ENCODE data around the gene RHOT2.
A peak's percentile ranks its signal among the peaks of the same experiment; 100 is the strongest.
"Not testable (repeated sequence)": the region's sequence is repeated elsewhere in the genome, so short reads cannot be mapped to it uniquely, and the experiment has no call there.

RHOT2 gene

GRCh38 chr16:711548-712320 is 43.8 kb downstream of the RHOT2 start:
- Histone ChIP-seq H4K91ac (ENCODE audit: low read length) (no peak overlapping the region), H2AK5ac (ENCODE audit: low read length, severe bottlenecking) (no peak overlapping the region), H3K36me3 (ENCODE audit: control insufficient read depth in 1 of 2, insufficient read depth in 2 of 2, low read depth in 1 of 2, low read length in 2 of 2) (peaks cover 0 to 4% of the 10 kb centered on the region in 2 experiments), H3K4me2 (ENCODE audit: low read length, poor library complexity, severe bottlenecking) (no peak overlapping the region), H2BK15ac (ENCODE audit: low read depth, poor library complexity, severe bottlenecking) (peak overlapping the region; percentile 49), H4K8ac (ENCODE audit: low read length) (no peak overlapping the region), H3K4ac (ENCODE audit: low read depth in 1 of 2, low read length in 2 of 2) (no peak overlapping the region), H3K27me3 (ENCODE audit: control insufficient read depth in 1 of 2, insufficient read depth in 1 of 2, low read length in 2 of 2) (peaks cover 36 to 47% of the 10 kb centered on the region in 2 experiments), H3K4me3 (ENCODE audit: insufficient read depth in 1 of 2, low read depth in 1 of 2, low read length in 2 of 2) (no peak overlapping the region), H3K4me1 (ENCODE audit: control insufficient read depth, insufficient read depth, low read depth, low read length) (peaks cover 51% of the 10 kb centered on the region), H3K79me1 (replicated peaks; ENCODE audit: low read length, poor library complexity, severe bottlenecking) (peaks cover 9% of the 10 kb centered on the region), H3K27ac (ENCODE audit: low read length, poor library complexity, severe bottlenecking) (no peak overlapping the region), H2BK12ac (ENCODE audit: low read length in 2 of 2) (peak overlapping the region in 1 of 2 experiments; percentile 57), H3K9me3 (ENCODE audit: control insufficient read depth, low read length) (no peaks in the 10 kb centered on the region), H2BK5ac (ENCODE audit: low read depth, low read length, poor library complexity, severe bottlenecking) (no peak overlapping the region), H2BK120ac (ENCODE audit: low read depth, low read length) (no peak overlapping the region), H3K23ac (ENCODE audit: low read length in 2 of 2) (no peak overlapping the region), H3K18ac (ENCODE audit: low read depth in 1 of 2, low read length in 2 of 2) (peak overlapping the region in 1 of 2 experiments; percentile 30), H3K9ac (ENCODE audit: low read length) (no peak overlapping the region), H3K14ac (ENCODE audit: low read length in 2 of 2) (no peak overlapping the region), H2AFZ (ENCODE audit: low read depth, low read length) (no peak overlapping the region)
- peak; percentile 74 for DNase-seq
- 15% methylated on average over 16 of the region's 25 CpGs for WGBS

GRCh38 chr16:712740-713250 is 44.9 kb downstream of the RHOT2 start:
- H3K18ac ChIP-seq (ENCODE audit: low read depth in 1 of 2, low read length in 2 of 2); H2BK5ac ChIP-seq (ENCODE audit: low read depth, low read length, poor library complexity, severe bottlenecking); H3K79me1 ChIP-seq (replicated peaks; ENCODE audit: low read length, poor library complexity, severe bottlenecking); H4K91ac ChIP-seq (ENCODE audit: low read length); H3K4me3 ChIP-seq (ENCODE audit: insufficient read depth in 1 of 2, low read depth in 1 of 2, low read length in 2 of 2); H2AFZ ChIP-seq (ENCODE audit: low read depth, low read length); H3K27ac ChIP-seq (ENCODE audit: low read length, poor library complexity, severe bottlenecking); H2BK120ac ChIP-seq (ENCODE audit: low read depth, low read length); H2BK15ac ChIP-seq (ENCODE audit: low read depth, poor library complexity, severe bottlenecking); H3K14ac ChIP-seq (ENCODE audit: low read length in 2 of 2); H3K23ac ChIP-seq (ENCODE audit: low read length in 2 of 2); H3K4me2 ChIP-seq (ENCODE audit: low read length, poor library complexity, severe bottlenecking); H3K9me3 ChIP-seq (ENCODE audit: control insufficient read depth, low read length); H2BK12ac ChIP-seq (ENCODE audit: low read length in 2 of 2); H2AK5ac ChIP-seq (ENCODE audit: low read length, severe bottlenecking); H3K4ac ChIP-seq (ENCODE audit: low read depth in 1 of 2, low read length in 2 of 2); H4K8ac ChIP-seq (ENCODE audit: low read length): not testable (repeated sequence)
- Histone ChIP-seq H3K27me3 (ENCODE audit: control insufficient read depth in 1 of 2, insufficient read depth in 1 of 2, low read length in 2 of 2) (peaks cover 25 to 36% of the 10 kb centered on the region in 2 experiments), H3K4me1 (ENCODE audit: control insufficient read depth, insufficient read depth, low read depth, low read length) (peaks cover 56% of the 10 kb centered on the region), H3K36me3 (ENCODE audit: control insufficient read depth in 1 of 2, insufficient read depth in 2 of 2, low read depth in 1 of 2, low read length in 2 of 2) (peaks cover 0 to 14% of the 10 kb centered on the region in 2 experiments), H3K9ac (ENCODE audit: low read length) (peak overlapping the region; percentile 50)
- peak; percentile 99 for DNase-seq
- WGBS: 38% methylated on average over 13 of the region's 13 CpGs

- Histone ChIP-seq H3K4me1 (ENCODE audit: control insufficient read depth, insufficient read depth, low read depth, low read length) (peaks cover 59% of the 10 kb centered on the region), H3K4me3 (ENCODE audit: insufficient read depth in 1 of 2, low read depth in 1 of 2, low read length in 2 of 2) (no peak overlapping the region), H4K91ac (ENCODE audit: low read length) (peak overlapping the region; percentile 35), H2AFZ (ENCODE audit: low read depth, low read length) (no peak overlapping the region), H3K23ac (ENCODE audit: low read length in 2 of 2) (no peak overlapping the region), H2BK5ac (ENCODE audit: low read depth, low read length, poor library complexity, severe bottlenecking) (no peak overlapping the region), H2AK5ac (ENCODE audit: low read length, severe bottlenecking) (no peak overlapping the region), H3K9ac (ENCODE audit: low read length) (no peak overlapping the region), H3K14ac (ENCODE audit: low read length in 2 of 2) (no peak overlapping the region), H3K9me3 (ENCODE audit: control insufficient read depth, low read length) (no peaks in the 10 kb centered on the region), H3K27me3 (ENCODE audit: control insufficient read depth in 1 of 2, insufficient read depth in 1 of 2, low read length in 2 of 2) (peaks cover 12 to 24% of the 10 kb centered on the region in 2 experiments), H2BK15ac (ENCODE audit: low read depth, poor library complexity, severe bottlenecking) (peak overlapping the region; percentile 41), H3K4me2 (ENCODE audit: low read length, poor library complexity, severe bottlenecking) (no peak overlapping the region), H4K8ac (ENCODE audit: low read length) (no peak overlapping the region), H2BK12ac (ENCODE audit: low read length in 2 of 2) (peak overlapping the region in 1 of 2 experiments; percentile 84), H2BK120ac (ENCODE audit: low read depth, low read length) (no peak overlapping the region), H3K27ac (ENCODE audit: low read length, poor library complexity, severe bottlenecking) (no peak overlapping the region), H3K4ac (ENCODE audit: low read depth in 1 of 2, low read length in 2 of 2) (no peak overlapping the region), H3K79me1 (replicated peaks; ENCODE audit: low read length, poor library complexity, severe bottlenecking) (peaks cover 18% of the 10 kb centered on the region), H3K36me3 (ENCODE audit: control insufficient read depth in 1 of 2, insufficient read depth in 2 of 2, low read depth in 1 of 2, low read length in 2 of 2) (peaks cover 0 to 22% of the 10 kb centered on the region in 2 experiments), H3K18ac (ENCODE audit: low read depth in 1 of 2, low read length in 2 of 2) (no peak overlapping the region)
- DNase-seq: no peak
- WGBS: 84% methylated on average over 11 of the region's 11 CpGs
These were observed 46.1 kb downstream of the RHOT2 start for GRCh38 chr16:714079-714478.

All from mesenchymal stem cell (in vitro differentiated cells and primary cell).